Fibroblast of skin of back (primary cell): Measurements from ENCODE around the gene EXD1.
"Not testable (repeated sequence)": the region's sequence is repeated elsewhere in the genome, so short reads cannot be mapped to it uniquely, and the experiment has no call there.

Experiments
- DNase-seq: peaks from one replicate; pipeline ENCODE4 v3.0.0-alpha.2; 2013

Gene EXD1

GRCh38 chr15:41139619-41140018 lies 90.9 kb downstream of the EXD1 start:
- no peak for DNase-seq

DNA sequence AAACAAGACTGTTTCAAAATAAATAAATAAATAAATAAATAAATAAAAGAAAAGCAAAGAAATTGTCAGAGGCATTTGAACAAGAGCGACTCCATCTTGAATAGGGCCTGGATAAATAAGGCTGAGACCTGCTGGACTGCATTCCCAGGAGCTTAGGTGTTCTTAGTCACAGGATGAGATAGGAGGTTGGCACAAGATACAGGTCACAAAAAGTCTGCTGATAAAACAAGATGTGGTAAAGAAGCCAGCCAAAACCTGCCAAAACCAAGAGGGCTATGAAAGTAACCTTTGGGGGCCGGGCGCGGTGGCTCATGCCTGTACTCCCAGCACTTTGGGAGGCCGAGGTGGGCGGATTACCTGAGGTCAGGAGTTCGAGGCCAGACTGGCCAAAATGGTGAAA lies 91.4 kb downstream of the EXD1 start:
- not testable (repeated sequence) for DNase-seq

DNA sequence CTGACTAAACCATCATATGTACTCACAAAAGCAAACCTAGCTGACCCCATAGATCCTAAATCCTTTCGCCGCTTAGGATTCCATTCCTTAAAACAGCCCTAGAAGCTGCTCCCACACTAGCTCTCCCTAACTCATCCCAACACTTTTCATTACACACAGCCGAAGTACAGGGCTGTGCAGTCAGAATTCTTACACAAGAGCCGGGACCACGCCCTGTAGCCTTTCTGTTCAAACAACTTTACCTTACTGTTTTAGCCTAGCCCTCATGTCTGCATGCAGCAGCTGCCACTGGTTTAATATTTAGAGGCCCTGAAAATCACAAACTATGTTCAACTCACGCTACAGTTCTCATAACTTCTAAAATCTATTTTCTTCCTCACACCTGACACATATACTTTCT lies 95.0 kb downstream of the EXD1 start:
- DNase-seq = not testable (repeated sequence)

DNA sequence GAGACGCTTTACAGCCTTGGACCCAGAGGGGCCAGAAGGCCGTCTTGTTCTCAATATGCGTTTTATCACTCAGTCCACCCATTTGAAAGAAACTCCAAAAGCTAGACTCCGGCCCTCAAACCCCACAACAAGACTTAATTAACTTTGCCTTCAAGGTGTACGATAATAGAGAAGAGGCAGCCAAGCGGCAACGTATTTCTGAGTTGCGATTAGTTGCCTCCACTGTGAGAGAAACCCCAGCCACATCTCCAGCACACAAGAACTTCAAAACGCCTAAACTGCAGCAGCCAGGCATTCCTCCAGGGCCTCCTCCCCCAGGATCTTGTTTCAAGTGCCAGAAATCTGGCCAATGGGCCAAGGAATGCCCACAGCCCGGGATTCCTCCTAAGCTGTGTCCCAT lies 97.1 kb downstream of the EXD1 start:
- DNase-seq = no peak
